HTR-8/SVneo (cell line): Measurements from ENCODE around the gene AURKAIP1.

Source experiments
- DNase-seq: peaks from one replicate; pipeline ENCODE4 v3.0.0; 2011; ENCODE audit warnings: low spot score, mixed read lengths; ENCODE audit not compliant: insufficient read length
- FAIRE-seq: peaks from 2 replicates; lab custom pipeline; 2011; peaks lifted over from hg19 to GRCh38; lab: Jason Lieb, UNC

Gene AURKAIP1

DNA sequence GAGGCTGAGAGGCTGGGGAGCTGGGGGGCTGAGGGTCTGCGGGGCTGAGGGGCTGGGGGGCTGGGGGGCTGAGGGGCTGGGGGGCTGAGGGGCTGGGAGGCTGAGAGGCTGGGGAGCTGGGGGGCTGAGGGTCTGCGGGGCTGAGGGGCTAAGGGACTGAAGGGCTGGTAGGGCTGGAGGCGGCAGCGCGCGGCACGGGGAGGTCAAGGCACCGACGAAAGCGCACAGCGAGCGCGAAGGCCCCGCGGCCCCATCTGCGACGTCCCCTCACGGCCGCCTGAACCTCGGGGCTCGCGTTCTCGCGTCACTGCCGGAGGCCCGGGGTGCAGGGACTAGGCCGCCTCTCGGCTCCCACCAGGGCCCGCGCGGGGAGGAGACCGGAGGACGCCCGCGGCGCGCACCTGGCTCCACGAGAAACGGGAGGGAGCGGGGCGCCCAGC lies 50.9 kb downstream of the AURKAIP1 start:
- no peak for FAIRE-seq
- no peak for DNase-seq
